ENCODE measurements around the gene TARS3. TPM values are rescaled to one million over a fixed set of nuclear protein-coding genes. Genes with fewer than 3 reads are reported as not detected.

The TARS3 gene
- total RNA-seq, 4 donors from 2014 or later: 7.7 to 36.3 (median 19.9) TPM

GRCh38 chr15:101604124-101604874 lies 120.0 kb downstream of the TARS3 start:
- H3K27ac ChIP-seq: no peak overlapping the region
- H3K4me1 ChIP-seq: no peaks in the 10 kb centered on the region
- H3K4me3 ChIP-seq: no peak overlapping the region
- no peaks in the 10 kb centered on the region for H3K27me3 ChIP-seq
- H3K9me3 ChIP-seq: no peaks in the 10 kb centered on the region
- no peaks in the 10 kb centered on the region for H3K36me3 ChIP-seq
- DNase-seq: no peak
- TF ChIP-seq, protein P1, sequence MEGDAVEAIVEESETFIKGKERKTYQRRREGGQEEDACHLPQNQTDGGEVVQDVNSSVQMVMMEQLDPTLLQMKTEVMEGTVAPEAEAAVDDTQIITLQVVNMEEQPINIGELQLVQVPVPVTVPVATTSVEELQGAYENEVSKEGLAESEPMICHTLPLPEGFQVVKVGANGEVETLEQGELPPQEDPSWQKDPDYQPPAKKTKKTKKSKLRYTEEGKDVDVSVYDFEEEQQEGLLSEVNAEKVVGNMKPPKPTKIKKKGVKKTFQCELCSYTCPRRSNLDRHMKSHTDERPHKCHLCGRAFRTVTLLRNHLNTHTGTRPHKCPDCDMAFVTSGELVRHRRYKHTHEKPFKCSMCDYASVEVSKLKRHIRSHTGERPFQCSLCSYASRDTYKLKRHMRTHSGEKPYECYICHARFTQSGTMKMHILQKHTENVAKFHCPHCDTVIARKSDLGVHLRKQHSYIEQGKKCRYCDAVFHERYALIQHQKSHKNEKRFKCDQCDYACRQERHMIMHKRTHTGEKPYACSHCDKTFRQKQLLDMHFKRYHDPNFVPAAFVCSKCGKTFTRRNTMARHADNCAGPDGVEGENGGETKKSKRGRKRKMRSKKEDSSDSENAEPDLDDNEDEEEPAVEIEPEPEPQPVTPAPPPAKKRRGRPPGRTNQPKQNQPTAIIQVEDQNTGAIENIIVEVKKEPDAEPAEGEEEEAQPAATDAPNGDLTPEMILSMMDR (IDR thresholded peaks at IDR 0.05): no peak
- TF ChIP-seq POLR2A (IDR thresholded peaks at IDR 0.05): no peak

Small RNA genes lying within 50 kb of the gene (small RNA-seq; reads per million reads assigned to genes)
- gene RN7SL209P (0 reads per million in 2 donors), gene RNU6-807P (0 reads per million in 2 donors)

Other genes starting within 250 kb of the TARS3 start
- 10 to 100 TPM; 10.6 to 98.2 (median 12.8) TPM for gene PCSK6, start 234.8 kb downstream of the TARS3 start, total RNA-seq
- gene TM2D3, start 72.1 kb downstream of the TARS3 start, total RNA-seq: 10 to 100 TPM; 20.8 to 99.9 (median 28.5) TPM
- not detected for gene OR4F6, start 79.0 kb upstream of the TARS3 start, total RNA-seq
- not detected for gene OR4F15, start 87.7 kb upstream of the TARS3 start, total RNA-seq

Measured in Peyer's patch (tissue), 4 donors.